Parathyroid adenoma (tissue), 2 donors: ENCODE data around the gene UBE2Q1.

Experiments used
- H2AFZ ChIP-seq: fragments of 300-600 bp; sonication (generic); one replicate; pipeline ENCODE4 v1.7.0; 2017; ENCODE audit warnings: antibody characterized with exemption, mild to moderate bottlenecking
- H3K27ac ChIP-seq: fragments of 300-600 bp; sonication (generic); one replicate; pipeline ENCODE4 v1.7.0; 2017
- H3K27me3 ChIP-seq: fragments of 300-600 bp; sonication (generic); one replicate; pipeline ENCODE4 v1.7.0; 2017; ENCODE audit warnings: low read length; ENCODE audit not compliant: control insufficient read depth, insufficient read depth
- H3K36me3 ChIP-seq: fragments of 300-600 bp; sonication (generic); one replicate; pipeline ENCODE4 v1.7.0; 2017; ENCODE audit warnings: low read length; ENCODE audit not compliant: control insufficient read depth, insufficient read depth
- H3K4me1 ChIP-seq: fragments of 300-600 bp; sonication (generic); one replicate; pipeline ENCODE4 v1.7.0; 2017; ENCODE audit warnings: control low read depth
- H3K4me2 ChIP-seq: fragments of 300-600 bp; sonication (generic); one replicate; pipeline ENCODE4 v1.7.0; 2017; ENCODE audit warnings: low read length
- H3K4me3 ChIP-seq: fragments of 300-600 bp; sonication (generic); one replicate; pipeline ENCODE4 v1.7.0; 2017; ENCODE audit warnings: low read depth, low read length
- H3K79me2 ChIP-seq: fragments of 300-600 bp; sonication (generic); one replicate; pipeline ENCODE4 v1.7.0; 2017; ENCODE audit warnings: control low read depth
- H3K9ac ChIP-seq: fragments of 300-600 bp; sonication (generic); one replicate; pipeline ENCODE4 v1.7.0; 2017; ENCODE audit warnings: mild to moderate bottlenecking
- H3K9me3 ChIP-seq: fragments of 300-600 bp; sonication (generic); one replicate; pipeline ENCODE4 v1.7.0; 2017; ENCODE audit warnings: low read length; ENCODE audit not compliant: control insufficient read depth
- CTCF ChIP-seq: fragments of 300-600 bp; sonication (generic); IDR thresholded peaks from one replicate; pipeline ENCODE4 v1.7.0; 2017; ENCODE audit warnings: antibody characterized with exemption, mild to moderate bottlenecking
- donor health status: primary hyperparathyroidism.

UBE2Q1 gene

GRCh38 chr1:154593390-154593789, 34.9 kb upstream of the UBE2Q1 start:
- Histone ChIP-seq H3K9me3 (no peaks in the 10 kb centered on the region), H3K36me3 (no peaks in the 10 kb centered on the region), H3K79me2 (no peaks in the 10 kb centered on the region), H3K27ac (no peak overlapping the region), H3K4me2 (no peak overlapping the region), H2AFZ (no peak overlapping the region), H3K4me3 (no peak overlapping the region), H3K9ac (no peak overlapping the region), H3K27me3 (no peaks in the 10 kb centered on the region), H3K4me1 (peaks cover 5% of the 10 kb centered on the region)
- no peak for TF ChIP-seq CTCF

GRCh38 chr1:154591206-154591605, 32.7 kb upstream of the UBE2Q1 start:
- H3K36me3 ChIP-seq: no peaks in the 10 kb centered on the region
- no peaks in the 10 kb centered on the region for H3K9me3 ChIP-seq
- H3K4me3 ChIP-seq: no peak overlapping the region
- H3K9ac ChIP-seq: no peak overlapping the region
- H3K4me1 ChIP-seq: peaks cover 5% of the 10 kb centered on the region
- H3K4me2 ChIP-seq: no peak overlapping the region
- TF ChIP-seq CTCF: no peak
- no peaks in the 10 kb centered on the region for H3K79me2 ChIP-seq
- H3K27ac ChIP-seq: peak overlapping the region; percentile 51
- H2AFZ ChIP-seq: no peak overlapping the region
- no peaks in the 10 kb centered on the region for H3K27me3 ChIP-seq

- peaks cover 5% of the 10 kb centered on the region for H3K4me1 ChIP-seq
- peak overlapping the region; percentile 51 for H3K27ac ChIP-seq
- TF ChIP-seq CTCF: no peak
- no peak overlapping the region for H2AFZ ChIP-seq
- no peaks in the 10 kb centered on the region for H3K27me3 ChIP-seq
- no peaks in the 10 kb centered on the region for H3K36me3 ChIP-seq
- no peaks in the 10 kb centered on the region for H3K79me2 ChIP-seq
- H3K9ac ChIP-seq: no peak overlapping the region
- H3K9me3 ChIP-seq: no peaks in the 10 kb centered on the region
- H3K4me3 ChIP-seq: no peak overlapping the region
- no peak overlapping the region for H3K4me2 ChIP-seq
Measured at GRCh38 chr1:154590756-154591155, 32.3 kb upstream of the UBE2Q1 start.

GRCh38 chr1:154589780-154590179, 31.3 kb upstream of the UBE2Q1 start:
- Histone ChIP-seq H3K4me2 (no peak overlapping the region), H3K9ac (no peak overlapping the region), H2AFZ (no peak overlapping the region), H3K9me3 (no peaks in the 10 kb centered on the region), H3K79me2 (no peaks in the 10 kb centered on the region), H3K36me3 (no peaks in the 10 kb centered on the region), H3K27me3 (no peaks in the 10 kb centered on the region), H3K27ac (no peak overlapping the region), H3K4me3 (no peak overlapping the region), H3K4me1 (peaks cover 5% of the 10 kb centered on the region)
- no peak for TF ChIP-seq CTCF

GRCh38 chr1:154586641-154587040, 28.2 kb upstream of the UBE2Q1 start:
- Histone ChIP-seq H3K36me3 (no peaks in the 10 kb centered on the region), H3K4me3 (no peak overlapping the region), H3K27ac (no peak overlapping the region), H3K4me2 (no peak overlapping the region), H2AFZ (no peak overlapping the region), H3K4me1 (peaks cover 28% of the 10 kb centered on the region), H3K9ac (no peak overlapping the region), H3K79me2 (no peaks in the 10 kb centered on the region), H3K27me3 (no peaks in the 10 kb centered on the region), H3K9me3 (no peaks in the 10 kb centered on the region)
- TF ChIP-seq CTCF: no peak
